H1 (cell line): ENCODE data around the gene GABARAPL2. TPM values are rescaled to one million over a fixed set of nuclear protein-coding genes. Genes with fewer than 3 reads are reported as not detected.

Source experiments
- CTCF ChIA-PET: fragments of 300-600 bp; sonication (Branson Sonifier 250); formaldehyde crosslinking; loops from one replicate; lab custom pipeline; 2021; ENCODE audit not compliant: partially characterized antibody; lab: Charles Lee
- POLR2A ChIA-PET: fragments of 300-600 bp; sonication (Branson Sonifier 250); formaldehyde crosslinking; loops from one replicate; lab custom pipeline; 2021; ENCODE audit warnings: inconsistent platforms; ENCODE audit not compliant: partially characterized antibody; lab: Charles Lee
- DNase-seq, 2 experiments: peaks; one replicate each; pipeline versions ENCODE4 v3.0.0 to v3.0.0-alpha.2; 2010 to 2022; ENCODE audit warnings: low spot score in 2 of 2, low read depth in 1 of 2, mixed read lengths in 1 of 2
- FAIRE-seq: peaks from 2 replicates; lab custom pipeline; 2011; peaks lifted over from hg19 to GRCh38; lab: Jason Lieb, UNC
- H2AFZ ChIP-seq: 2 replicates; pipeline ENCODE4 v1.8.1; 2012; ENCODE audit warnings: low read length, inconsistent platforms
- H2AK5ac ChIP-seq: 2 replicates; pipeline ENCODE4 v1.6.1; 2013; ENCODE audit warnings: low read depth, low read length
- H2BK120ac ChIP-seq: replicated peaks from 2 replicates; pipeline ENCODE3; 2013; ENCODE audit warnings: low read depth, low read length, inconsistent platforms
- H2BK12ac ChIP-seq: 2 replicates; pipeline ENCODE4 v1.6.1; 2013; ENCODE audit warnings: low read depth, low read length
- H2BK15ac ChIP-seq: 2 replicates; pipeline ENCODE4 v1.6.1; 2013; ENCODE audit warnings: low read length
- H2BK20ac ChIP-seq: 2 replicates; pipeline ENCODE4 v1.6.1; 2013; ENCODE audit warnings: low read length
- H2BK5ac ChIP-seq: 2 replicates; pipeline ENCODE4 v1.6.1; 2013; ENCODE audit warnings: low read depth, low read length
- H3K14ac ChIP-seq: 2 replicates; pipeline ENCODE4 v1.6.1; 2013; ENCODE audit warnings: inconsistent platforms; ENCODE audit not compliant: insufficient read length
- H3K18ac ChIP-seq: 2 replicates; pipeline ENCODE4 v1.6.1; 2013; ENCODE audit warnings: low read length; ENCODE audit errors: extremely low read depth
- H3K23ac ChIP-seq: 2 replicates; pipeline ENCODE4 v1.6.1; 2013; ENCODE audit warnings: inconsistent platforms; ENCODE audit not compliant: insufficient read length
- H3K23me2 ChIP-seq: 2 replicates; pipeline ENCODE4 v1.6.1; 2013; ENCODE audit warnings: low read depth, low read length
- H3K27ac ChIP-seq: 2 replicates; pipeline ENCODE4 v1.6.1; 2011; ENCODE audit warnings: low read depth, low read length, inconsistent platforms
- H3K27me3 ChIP-seq, 4 experiments: replicated peaks in 1 of 4; 1 replicate in 1 of 4; 2 replicates in 3 of 4; pipeline versions ENCODE4 v1.6.1 to v1.8.1; 2011 to 2013; ENCODE audit warnings: low read length in 3 of 4, mild to moderate bottlenecking in 3 of 4, inconsistent platforms in 2 of 4, mixed read lengths in 2 of 4, moderate library complexity in 1 of 4; ENCODE audit not compliant: control insufficient read depth in 3 of 4, insufficient read depth in 3 of 4; ENCODE audit errors: extremely low read depth in 1 of 4
- H3K36me3 ChIP-seq, 4 experiments: 2 replicates each; pipeline versions ENCODE4 v1.6.1 to v1.8.1; 2011 to 2013; ENCODE audit warnings: mild to moderate bottlenecking in 4 of 4, low read length in 3 of 4, moderate library complexity in 2 of 4, control low read depth in 1 of 4, inconsistent platforms in 1 of 4; ENCODE audit not compliant: insufficient read depth in 4 of 4, control insufficient read depth in 2 of 4
- H3K4ac ChIP-seq: replicated peaks from 2 replicates; pipeline ENCODE3; 2013; ENCODE audit warnings: low read length, low read depth, mixed read lengths, inconsistent platforms; ENCODE audit not compliant: insufficient read length
- H3K4me1 ChIP-seq, 4 experiments: replicated peaks in 1 of 4; 1 replicate in 1 of 4; 2 replicates in 3 of 4; pipeline versions ENCODE4 v1.6.1 to v1.8.1; 2011 to 2013; ENCODE audit warnings: low read length in 3 of 4, inconsistent platforms in 2 of 4, mixed read lengths in 1 of 4; ENCODE audit not compliant: insufficient read depth in 4 of 4, control insufficient read depth in 3 of 4
- H3K4me2 ChIP-seq, 2 experiments: 2 replicates each; pipeline versions ENCODE4 v1.6.1 to v1.8.1; 2011 to 2013; ENCODE audit warnings: low read depth in 2 of 2, low read length in 2 of 2, control low read depth in 1 of 2, inconsistent platforms in 1 of 2, mild to moderate bottlenecking in 1 of 2; ENCODE audit not compliant: insufficient read depth in 1 of 2
- H3K4me3 ChIP-seq, 4 experiments: fragments of 200-600, 300-600 bp in 1 of 4; sonication (generic), shearing (Covaris generic), sonication (Bioruptor Twin) in 1 of 4; 2 replicates each; pipeline versions ENCODE4 v1.5.1 to v1.8.1; 2011 to 2016; ENCODE audit warnings: low read length in 4 of 4, low read depth in 3 of 4, control low read depth in 2 of 4, inconsistent platforms in 2 of 4, mild to moderate bottlenecking in 2 of 4, mixed read lengths in 1 of 4, moderate library complexity in 1 of 4; ENCODE audit not compliant: insufficient read depth in 2 of 4; ENCODE audit errors: extremely low read depth in 1 of 4
- H3K56ac ChIP-seq: replicated peaks from 2 replicates; pipeline ENCODE3; 2013; ENCODE audit warnings: low read depth, mild to moderate bottlenecking, mixed read lengths, low read length, inconsistent platforms; ENCODE audit not compliant: insufficient read length
- H3K79me1 ChIP-seq: 2 replicates; pipeline ENCODE4 v1.6.1; 2013; ENCODE audit warnings: low read depth, low read length, control low read depth
- H3K79me2 ChIP-seq, 2 experiments: 2 replicates each; pipeline versions ENCODE4 v1.6.1 to v1.8.1; 2012 to 2013; ENCODE audit warnings: low read length in 2 of 2, mild to moderate bottlenecking in 2 of 2, inconsistent platforms in 1 of 2; ENCODE audit not compliant: insufficient read depth in 2 of 2, control insufficient read depth in 1 of 2
- H3K9ac ChIP-seq, 4 experiments: replicated peaks in 1 of 4; 1 replicate in 1 of 4; 2 replicates in 3 of 4; pipeline versions ENCODE4 v1.6.1 to v1.8.1; 2011 to 2013; ENCODE audit warnings: low read depth in 3 of 4, low read length in 3 of 4, control low read depth in 2 of 4, mild to moderate bottlenecking in 2 of 4, moderate library complexity in 2 of 4, inconsistent platforms in 1 of 4; ENCODE audit errors: extremely low read depth in 1 of 4
- H3K9me3 ChIP-seq, 2 experiments: 2 replicates each; pipeline versions ENCODE4 v1.6.1 to v1.8.1; 2012 to 2013; ENCODE audit warnings: mild to moderate bottlenecking in 2 of 2, moderate library complexity in 2 of 2, control low read depth in 1 of 2, inconsistent platforms in 1 of 2, low read depth in 1 of 2, low read length in 1 of 2, mixed read lengths in 1 of 2; ENCODE audit not compliant: insufficient read depth in 2 of 2
- H4K20me1 ChIP-seq, 2 experiments: replicated peaks in 1 of 2; 2 replicates each; pipeline versions ENCODE3 to v1.8.1; 2011 to 2013; ENCODE audit warnings: inconsistent platforms in 2 of 2, low read length in 2 of 2, mild to moderate bottlenecking in 1 of 2; ENCODE audit not compliant: insufficient read depth in 2 of 2, control insufficient read depth in 1 of 2
- H4K5ac ChIP-seq: 2 replicates; pipeline ENCODE4 v1.6.1; 2013; ENCODE audit warnings: low read length, low read depth, mixed read lengths, inconsistent platforms; ENCODE audit not compliant: insufficient read length
- H4K8ac ChIP-seq: 2 replicates; pipeline ENCODE4 v1.8.0; 2013; ENCODE audit warnings: mild to moderate bottlenecking, moderate library complexity, low read length, inconsistent platforms; ENCODE audit not compliant: insufficient read depth; ENCODE audit errors: extremely low read depth
- H4K91ac ChIP-seq: replicated peaks from 2 replicates; pipeline ENCODE3; 2013; ENCODE audit warnings: low read length, mixed read lengths, inconsistent platforms; ENCODE audit not compliant: insufficient read length
- EZH2 ChIP-seq: fragments of 200-600 bp; sonication (generic); IDR thresholded peaks from 2 replicates; pipeline ENCODE4 v1.7.1; 2012; ENCODE audit warnings: low read depth, mild to moderate bottlenecking, moderate library complexity, low read length, inconsistent platforms; ENCODE audit not compliant: severe bottlenecking
- GTF2F1 ChIP-seq: IDR thresholded peaks from 2 replicates; pipeline ENCODE4 v1.6.1; 2012; ENCODE audit warnings: low read depth, low read length, improper control_type of control experiment, borderline replicate concordance
- RNF2 ChIP-seq: fragments of 200-900, 300-1000 bp; sonication (generic); IDR thresholded peaks from 2 replicates; pipeline ENCODE4 v1.7.1; 2016; ENCODE audit warnings: borderline replicate concordance, low read depth, mild to moderate bottlenecking, antibody characterized with exemption, low read length; ENCODE audit not compliant: poor library complexity, severe bottlenecking; ENCODE audit errors: missing control alignments
- SIRT6 ChIP-seq: IDR thresholded peaks from one replicate; pipeline ENCODE4 v1.7.1; 2012; ENCODE audit warnings: low read length, inconsistent platforms
- SP1 ChIP-seq: IDR thresholded peaks from 2 replicates; pipeline ENCODE4 v1.6.1; 2011; ENCODE audit warnings: low read depth, low read length
- WGBS, 2 experiments: shearing (Covaris generic) in 1 of 2; methylation state at CpG; one replicate each; pipeline versions ENCODE4 v1.1.6 to v1.1.7; 2013 to 2015; ENCODE audit warnings: low lambda C conversion rate in 2 of 2, mixed read lengths in 2 of 2, inconsistent platforms in 1 of 2, low coverage in 1 of 2, missing lambda C conversion rate in 1 of 2; ENCODE audit not compliant: insufficient replicate concordance in 2 of 2, insufficient coverage in 1 of 2, insufficient read length in 1 of 2; ENCODE audit errors: extremely low coverage in 1 of 2, missing lambda C conversion rate in 1 of 2; 5-methylcytosine and 5-hydroxymethylcytosine counted together
- polyA plus RNA-seq, 7 experiments: library from polyadenylated mRNA; depleted of rRNA in 3 of 7; stranded (reverse) in 5 of 7; unstranded in 2 of 7; fragments of >200 nt in 5 of 7; fragments of 200-250 nt in 2 of 7; gene quantifications; 1 replicate in 5 of 7; 2 replicates in 1 of 7; 4 replicates in 1 of 7; pipeline versions ENCODE4 v1.2.1 to v1.2.3, GENCODE V29; 2011 to 2013; ENCODE audit warnings: missing spikeins in 2 of 7, mixed read lengths in 2 of 7
- total RNA-seq: library from RNA; stranded (reverse); fragmentation: NEBNext Ultra II Directional; extraction: Animal tissue kit (Norgen Biotek cat#: 25700); gene quantifications from 2 replicates; pipeline ENCODE4 v1.2.1, GENCODE V29; 2021

The GABARAPL2 gene
- total and polyA plus RNA-seq, 2 of the 8 experiments (the other 6 are each of a cell fraction or from before 2014, with no cell fraction given): 65.8 to 71.3 TPM

DNA sequence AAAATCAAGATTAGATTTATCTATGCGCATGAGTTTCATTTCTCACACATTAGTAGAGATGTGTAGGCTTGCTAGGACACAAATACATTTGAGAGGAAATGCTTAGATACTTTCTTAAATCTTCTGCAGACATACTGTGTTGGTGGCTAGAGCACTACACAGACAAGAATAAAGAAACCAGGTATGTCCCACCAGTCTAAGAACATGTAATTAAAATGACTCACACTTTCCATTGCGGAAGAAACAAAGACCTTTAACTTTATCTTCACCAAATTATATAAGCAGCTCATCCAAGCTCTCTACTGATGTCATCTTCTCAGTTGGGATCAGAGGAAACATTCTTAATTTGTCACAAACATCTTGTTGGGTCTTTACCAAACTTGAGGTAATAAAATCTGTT lies 12.5 kb downstream of the GABARAPL2 start:
- Histone ChIP-seq H2BK20ac (no peak overlapping the region), H3K56ac (no peak overlapping the region), H3K18ac (no peak overlapping the region), H3K79me1 (peaks cover 3% of the 10 kb centered on the region; the same call in 1 of the 2 replicates), H4K91ac (no peak overlapping the region), H3K27me3 (no peaks in the 10 kb centered on the region), H4K20me1 (peaks cover 0 to 3% of the 10 kb centered on the region in 2 experiments), H2BK5ac (no peak overlapping the region), H2BK15ac (no peak overlapping the region), H3K4me3 (no peak overlapping the region), H4K8ac (no peak overlapping the region), H4K5ac (no peak overlapping the region), H3K36me3 (peaks cover 2 to 33% (median 20%) of the 10 kb centered on the region in 4 experiments; a peak in 6 of 8 replicates), H3K4ac (no peak overlapping the region), H3K4me2 (no peak overlapping the region), H3K9ac (no peak overlapping the region), H3K23me2 (no peaks in the 10 kb centered on the region), H2BK12ac (no peak overlapping the region), H3K14ac (no peak overlapping the region), H2BK120ac (no peak overlapping the region), H3K79me2 (no peaks in the 10 kb centered on the region), H2AK5ac (no peak overlapping the region), H3K23ac (no peak overlapping the region), H2AFZ (no peak overlapping the region), H3K9me3 (no peaks in the 10 kb centered on the region), H3K27ac (no peak overlapping the region), H3K4me1 (peaks cover 0 to 12% (median 2%) of the 10 kb centered on the region in 4 experiments; a peak in 3 of 7 replicates)
- CTCF ChIA-PET: interaction anchor here (1.2 to 1.3 kb wide), 2 partner anchors 10 to 114 kb away, joined by 3 read pairs; partner anchors contain the start of gene TMEM170A
- POLR2A ChIA-PET: interaction anchor here (1.4 kb wide), 2 partner anchors 13 to 15 kb away, joined by 3 to 4 read pairs; no protein-coding TSS in a partner anchor
- no peak for FAIRE-seq
- WGBS, 2 experiments: 91% methylated on average over 2 of the region's 2 CpGs; no CpG with 5 or more reads in 1 of the 2 experiments
- no peak for TF ChIP-seq EZH2
- no peak for TF ChIP-seq GTF2F1
- no peak for TF ChIP-seq SIRT6
- no peak for TF ChIP-seq SP1
- no peak for TF ChIP-seq RNF2
- no peak for DNase-seq
